Lower leg skin (tissue), 4 donors: ENCODE results near the gene BMS1. TPM values are rescaled to one million over a fixed set of nuclear protein-coding genes. Genes with fewer than 3 reads are reported as not detected.
A peak's percentile ranks its signal among the peaks of the same experiment; 100 is the strongest.

Experiments
- DNase-seq, 2 donors: peaks; one replicate each; pipeline ENCODE4 v3.0.0-alpha.2; 2019; ENCODE audit warnings: low spot score in 2 of 2
- H3K4me3 ChIP-seq: fragments of 200-600 bp; sonication (generic); 2 replicates; pipeline ENCODE4 v1.5.1; 2017; ENCODE audit warnings: mild to moderate bottlenecking, low read depth; ENCODE audit not compliant: poor library complexity, severe bottlenecking
- CTCF ChIP-seq, 3 donors: fragments of 450-650 bp; IDR thresholded peaks; one replicate each; pipeline ENCODE4 v1.5.1; 2016; ENCODE audit warnings: antibody characterized with exemption in 3 of 3, mild to moderate bottlenecking in 3 of 3, moderate library complexity in 2 of 3
- POLR2A ChIP-seq, 2 donors: fragments of 450-650 bp; IDR thresholded peaks; one replicate each; pipeline ENCODE4 v1.6.1; 2016 to 2017; ENCODE audit warnings: antibody characterized with exemption in 2 of 2, mild to moderate bottlenecking in 1 of 2, moderate library complexity in 1 of 2
- WGBS, 2 donors: methylation state at CpG; one replicate each; pipeline ENCODE4 v1.1.5; 2018; 5-methylcytosine and 5-hydroxymethylcytosine counted together
- intact Hi-C: fragments of 100-400 bp; cut with DNase I; formaldehyde crosslinking; loops from one replicate; pipeline ENCODE4 v1.15.0; 2023; ENCODE audit warnings: low total_unique reads
- total RNA-seq, 4 donors: library from RNA; depleted of rRNA; stranded (reverse); fragments of >200 nt; gene quantifications; one replicate each; pipeline ENCODE4 v1.1.0, GENCODE V29; 2016

Gene BMS1
- total RNA-seq, 4 donors from 2014 or later, result 13.4 to 17.7 (median 17.2) TPM

- TF ChIP-seq POLR2A (IDR thresholded peaks at IDR 0.05) (no peak), CTCF (IDR thresholded peaks at IDR 0.05) (no peak)
- DNase-seq, result peak; percentile 63 to 93
- 0 to 5% methylated on average over 4 to 10 of the region's 28 CpGs for WGBS, 2 donors
- intact Hi-C loops, result loop anchor here (10.0 kb wide), 1 partner anchor 352 kb away; no protein-coding TSS in a partner anchor
- peak overlapping the region; percentile 40 for H3K4me3 ChIP-seq
Measured at GRCh38 chr10:42753126-42753506, 29.5 kb upstream of the BMS1 start.

- H3K4me3 ChIP-seq, result peak overlapping the region; percentile 40
- DNase-seq, result peak in 1 of 2 donors; percentile 87
- TF ChIP-seq POLR2A (IDR thresholded peaks at IDR 0.05) (no peak), CTCF (IDR thresholded peaks at IDR 0.05) (no peak)
- WGBS, 2 donors, result 1% methylated on average over 45 to 51 of the region's 51 CpGs
- intact Hi-C loops, result loop anchor here (10.0 kb wide), 1 partner anchor 351 kb away; no protein-coding TSS in a partner anchor
Measured at GRCh38 chr10:42753507-42754154, 29.0 kb upstream of the BMS1 start.

DNA sequence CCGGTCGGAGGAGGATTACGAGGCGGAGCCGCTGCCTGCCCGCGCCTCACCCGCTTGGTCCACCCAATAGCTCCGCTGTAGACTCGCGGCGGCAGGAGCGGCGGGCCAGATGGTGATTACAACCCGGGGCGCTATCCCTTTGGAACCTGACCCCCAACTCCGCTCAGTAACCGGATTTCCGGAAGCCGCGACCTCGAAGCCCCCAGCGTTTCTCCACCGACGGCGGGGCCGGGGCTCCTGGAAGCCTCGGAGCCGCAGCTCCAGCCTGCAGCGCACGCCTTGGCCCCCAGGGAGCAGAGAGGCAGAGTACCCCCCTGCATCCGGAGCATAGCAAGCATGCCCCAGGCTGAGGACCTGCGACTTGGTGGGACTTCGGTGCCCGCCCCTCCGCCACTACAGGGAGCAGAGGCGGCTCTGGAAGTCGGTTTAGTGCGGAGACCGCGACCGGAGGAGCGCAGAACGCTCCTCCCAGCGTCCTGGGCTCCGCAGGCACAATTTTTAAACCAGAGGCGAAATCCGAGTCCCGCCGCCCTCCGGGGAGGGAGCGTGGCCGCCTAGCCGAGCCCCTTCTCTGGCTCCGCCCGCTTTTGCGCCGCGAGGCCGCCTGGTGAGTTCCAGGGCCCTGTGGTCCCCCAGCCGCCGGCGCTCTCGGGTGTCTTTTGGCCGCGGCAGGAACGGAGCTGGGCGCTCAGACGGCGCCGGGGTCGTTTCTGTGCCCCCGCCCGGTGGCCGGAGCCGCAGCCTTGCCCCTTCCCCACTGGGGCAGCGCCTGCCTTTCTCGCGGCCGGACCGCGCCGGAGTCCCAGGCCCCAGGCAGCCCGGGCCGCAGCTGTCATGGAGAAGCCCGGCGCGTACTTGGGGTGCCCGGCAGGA, 28.2 kb upstream of the BMS1 start:
- 1% methylated on average over 23 to 72 of the region's 89 CpGs for WGBS, 2 donors

DNA sequence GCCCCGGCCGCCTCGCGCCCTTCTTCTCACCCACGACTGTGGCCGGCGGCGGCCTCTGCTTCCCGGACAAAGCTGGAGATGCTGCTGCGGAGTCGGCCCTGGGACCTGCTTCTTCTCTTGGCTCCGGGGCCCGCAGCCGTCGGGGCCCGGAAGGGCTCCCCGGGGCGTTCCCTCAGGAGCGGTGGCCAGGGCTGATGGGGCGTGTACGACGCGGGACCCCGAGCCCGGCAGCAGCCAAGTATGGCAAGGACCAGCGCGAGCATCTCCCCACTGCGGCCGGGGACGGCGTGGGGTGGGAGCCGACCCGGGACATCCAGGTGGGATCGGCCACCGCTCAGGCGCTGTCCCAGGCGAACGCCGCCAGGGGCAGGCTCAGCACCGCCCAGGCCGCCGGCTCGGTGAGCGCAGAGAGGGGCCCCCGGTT, 27.6 kb upstream of the BMS1 start:
- H3K4me3 ChIP-seq, result peak overlapping the region; percentile 40
- TF ChIP-seq CTCF (IDR thresholded peaks at IDR 0.05) (no peak), POLR2A (IDR thresholded peaks at IDR 0.05) (no peak)
- no peak for DNase-seq
- 2 to 4% methylated on average over 28 to 30 of the region's 45 CpGs for WGBS, 2 donors
- intact Hi-C loops, result loop anchor here (10.0 kb wide), 1 partner anchor 350 kb away; no protein-coding TSS in a partner anchor

More for the DNA sequence above, 28.2 kb upstream of the BMS1 start:
- H3K4me3 ChIP-seq, result peak overlapping the region; percentile 40
- intact Hi-C loops, result loop anchor here (10.0 kb wide), 1 partner anchor 350 kb away; no protein-coding TSS in a partner anchor
- DNase-seq, result peak in 1 of 2 donors; percentile 89
- TF ChIP-seq POLR2A (IDR thresholded peaks at IDR 0.05) (no peak), CTCF (IDR thresholded peaks at IDR 0.05) (no peak)

GRCh38 chr10:42755556-42756093, 27.0 kb upstream of the BMS1 start:
- H3K4me3 ChIP-seq, result no peak overlapping the region
- WGBS, 2 donors, result 60 to 84% methylated on average over 7 to 9 of the region's 10 CpGs
- TF ChIP-seq POLR2A (IDR thresholded peaks at IDR 0.05) (no peak), CTCF (IDR thresholded peaks at IDR 0.05) (no peak)
- intact Hi-C loops, result loop anchor here (10.0 kb wide), 1 partner anchor 349 kb away; no protein-coding TSS in a partner anchor
- no peak for DNase-seq
